Activated CD8-positive, alpha-beta memory T cell treated with anti-CD3 and anti-CD28 coated beads for 24 hours (primary cell): ENCODE results near the gene PRPSAP2.

Experiments used
- DNase-seq: peaks from one replicate; pipeline ENCODE4 v3.0.0-alpha.2; 2020

The PRPSAP2 gene

GRCh38 chr17:18964018-18964351 lies 106.1 kb downstream of the PRPSAP2 start:
- no peak for DNase-seq

- no peak for DNase-seq
These were observed 106.6 kb downstream of the PRPSAP2 start for GRCh38 chr17:18964550-18964949.

GRCh38 chr17:18965530-18966236 lies 107.8 kb downstream of the PRPSAP2 start:
- no peak for DNase-seq

GRCh38 chr17:18966831-18967624 lies 109.1 kb downstream of the PRPSAP2 start:
- DNase-seq, result no peak

GRCh38 chr17:18967916-18968315 lies 110.0 kb downstream of the PRPSAP2 start:
- no peak for DNase-seq

- DNase-seq, result no peak
These were observed 110.4 kb downstream of the PRPSAP2 start for GRCh38 chr17:18968345-18968744.

- no peak for DNase-seq
These were observed 111.3 kb downstream of the PRPSAP2 start for GRCh38 chr17:18968945-18969887.

GRCh38 chr17:18970582-18971480 lies 112.9 kb downstream of the PRPSAP2 start:
- no peak for DNase-seq

GRCh38 chr17:18971801-18972200 lies 113.9 kb downstream of the PRPSAP2 start:
- no peak for DNase-seq

GRCh38 chr17:18974407-18975149 lies 116.6 kb downstream of the PRPSAP2 start:
- DNase-seq, result no peak

GRCh38 chr17:18975597-18975996 lies 117.7 kb downstream of the PRPSAP2 start:
- no peak for DNase-seq

GRCh38 chr17:18976201-18976600 lies 118.3 kb downstream of the PRPSAP2 start:
- no peak for DNase-seq

GRCh38 chr17:18977021-18977420 lies 119.1 kb downstream of the PRPSAP2 start:
- no peak for DNase-seq

GRCh38 chr17:18977646-18978045 lies 119.7 kb downstream of the PRPSAP2 start:
- DNase-seq, result no peak

- no peak for DNase-seq
These were observed 120.1 kb downstream of the PRPSAP2 start for GRCh38 chr17:18978050-18978449.

GRCh38 chr17:18978655-18979054 lies 120.7 kb downstream of the PRPSAP2 start:
- no peak for DNase-seq
